Measurements from ENCODE around the gene YJEFN3. TPM values are rescaled to one million over a fixed set of nuclear protein-coding genes. Genes with fewer than 3 reads are reported as not detected.
A peak's percentile ranks its signal among the peaks of the same experiment; 100 is the strongest.

YJEFN3 gene
- total and polyA plus RNA-seq, 4 donors, result 0.77 to 4.7 (median 3.8) TPM

DNA sequence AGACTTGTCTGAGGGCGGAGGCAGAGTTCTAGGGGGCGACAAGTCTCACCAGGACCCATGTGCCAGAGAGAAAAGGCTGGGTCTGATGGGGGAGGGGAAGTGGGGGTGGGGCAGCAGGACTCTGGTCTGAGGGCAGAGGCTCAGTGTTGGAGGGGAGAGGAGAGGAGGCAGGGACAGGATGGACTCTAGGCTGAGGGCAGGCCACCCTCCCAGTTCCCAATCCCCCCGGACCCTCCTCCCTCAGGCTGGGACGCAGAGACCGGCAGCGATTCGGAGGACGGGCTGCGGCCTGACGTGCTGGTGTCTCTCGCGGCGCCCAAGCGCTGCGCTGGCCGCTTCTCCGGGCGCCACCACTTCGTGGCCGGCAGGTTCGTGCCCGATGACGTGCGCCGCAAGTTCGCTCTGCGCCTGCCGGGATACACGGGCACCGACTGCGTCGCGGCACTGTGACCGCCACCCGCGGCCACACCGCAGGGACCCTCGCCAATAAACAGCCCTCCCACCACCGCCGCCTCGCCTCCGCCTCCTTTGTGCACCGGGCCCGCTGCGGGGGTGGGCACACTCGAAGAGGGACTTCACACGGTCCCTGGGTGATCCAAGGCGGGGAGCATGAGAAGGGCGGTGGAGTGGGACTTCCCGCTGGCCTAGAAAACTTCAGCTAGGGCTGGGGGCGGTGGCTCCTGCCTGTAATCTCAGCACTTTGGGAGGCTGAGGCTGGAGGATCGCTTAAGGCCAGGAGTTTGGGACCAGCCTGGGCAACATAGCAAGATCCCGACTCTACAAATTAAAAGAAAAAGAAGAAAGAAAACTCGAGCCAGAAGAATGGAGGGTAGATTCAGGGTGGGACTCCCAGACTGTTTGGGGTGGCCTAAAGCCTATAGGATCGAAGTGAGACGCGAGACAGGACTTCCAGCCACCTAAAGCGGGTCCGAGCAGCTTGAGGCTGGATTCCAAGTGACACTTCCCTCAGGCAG is 8.7 kb downstream of the YJEFN3 start:
- ATAC-seq (ENCODE audit: insufficient read depth, low FRiP score) (no peak), DNase-seq (no peak)
- H3K4me1 ChIP-seq (ENCODE audit: control insufficient read depth in 5 of 5, insufficient read depth in 5 of 5, low read length in 5 of 5), result peaks cover 0 to 28% (median 6%) of the 10 kb centered on the region in 5 donors
- H3K27ac ChIP-seq (ENCODE audit: low read depth in 1 of 2, low read length in 1 of 2), result no peak overlapping the region
- H3K4me3 ChIP-seq, result no peak overlapping the region
- TF ChIP-seq, protein P1, sequence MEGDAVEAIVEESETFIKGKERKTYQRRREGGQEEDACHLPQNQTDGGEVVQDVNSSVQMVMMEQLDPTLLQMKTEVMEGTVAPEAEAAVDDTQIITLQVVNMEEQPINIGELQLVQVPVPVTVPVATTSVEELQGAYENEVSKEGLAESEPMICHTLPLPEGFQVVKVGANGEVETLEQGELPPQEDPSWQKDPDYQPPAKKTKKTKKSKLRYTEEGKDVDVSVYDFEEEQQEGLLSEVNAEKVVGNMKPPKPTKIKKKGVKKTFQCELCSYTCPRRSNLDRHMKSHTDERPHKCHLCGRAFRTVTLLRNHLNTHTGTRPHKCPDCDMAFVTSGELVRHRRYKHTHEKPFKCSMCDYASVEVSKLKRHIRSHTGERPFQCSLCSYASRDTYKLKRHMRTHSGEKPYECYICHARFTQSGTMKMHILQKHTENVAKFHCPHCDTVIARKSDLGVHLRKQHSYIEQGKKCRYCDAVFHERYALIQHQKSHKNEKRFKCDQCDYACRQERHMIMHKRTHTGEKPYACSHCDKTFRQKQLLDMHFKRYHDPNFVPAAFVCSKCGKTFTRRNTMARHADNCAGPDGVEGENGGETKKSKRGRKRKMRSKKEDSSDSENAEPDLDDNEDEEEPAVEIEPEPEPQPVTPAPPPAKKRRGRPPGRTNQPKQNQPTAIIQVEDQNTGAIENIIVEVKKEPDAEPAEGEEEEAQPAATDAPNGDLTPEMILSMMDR (IDR thresholded peaks at IDR 0.05; ENCODE audit: control extremely low read depth, extremely low read depth), result no peak
- peaks cover 0 to 7% (median 0%) of the 10 kb centered on the region in 4 donors for H3K9me3 ChIP-seq (ENCODE audit: control insufficient read depth in 4 of 4, insufficient read depth in 3 of 4, low read length in 3 of 4)
- no peak overlapping the region for H3K9ac ChIP-seq (ENCODE audit: insufficient read depth in 1 of 2, low read length in 2 of 2)
- 30 to 46% methylated on average over 48 to 59 of the region's 59 CpGs for WGBS, 2 donors
- H3K27me3 ChIP-seq (ENCODE audit: control insufficient read depth in 3 of 3, insufficient read depth in 3 of 3, low read length in 2 of 3), result peaks cover 6 to 47% (median 26%) of the 10 kb centered on the region in 3 donors
- peaks cover 0 to 1% (median 0%) of the 10 kb centered on the region in 4 donors for H3K36me3 ChIP-seq (ENCODE audit: control insufficient read depth in 4 of 4, insufficient read depth in 4 of 4, low read length in 4 of 4)

DNA sequence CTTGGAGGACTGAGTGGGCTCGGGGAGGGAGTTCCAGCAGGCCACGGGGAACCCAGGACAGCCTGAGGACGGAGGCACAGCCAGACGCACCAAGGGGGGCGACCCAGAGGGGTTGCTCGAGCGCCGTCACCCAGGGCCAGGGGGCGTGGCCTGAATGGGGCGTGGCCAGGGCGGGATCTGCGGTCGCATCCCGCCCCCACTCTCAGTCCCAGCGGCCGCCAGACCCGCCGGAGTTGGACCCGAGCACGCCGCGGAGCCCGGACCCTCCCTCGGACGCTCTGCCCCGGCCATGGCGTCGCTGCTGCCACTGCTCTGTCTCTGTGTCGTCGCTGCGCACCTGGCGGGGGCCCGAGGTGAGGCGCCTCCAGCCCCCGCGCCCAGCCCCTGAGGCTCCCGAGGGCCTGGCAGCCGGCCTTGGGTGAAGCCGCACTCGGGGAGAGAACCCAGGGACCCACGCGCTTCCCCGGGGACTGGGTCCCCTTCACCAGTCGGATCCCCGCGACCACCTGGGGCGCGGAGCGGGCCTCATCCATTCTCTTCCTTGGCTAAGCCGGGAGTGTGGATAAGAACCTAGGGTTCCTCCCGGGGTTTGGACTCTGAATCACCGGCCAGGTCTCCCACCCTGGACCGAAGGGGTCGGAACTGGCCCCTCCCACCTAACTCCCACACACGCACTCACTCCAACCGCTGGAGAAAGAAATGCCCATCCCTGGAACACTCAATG is 9.5 kb downstream of the YJEFN3 start, which contains the start of gene CILP2:
TSS of gene CILP2 (plus strand) at position 205 of the 724 bp plus-strand sequence. CDS start at position 290, 85 bp downstream.
- DNase-seq (peak; percentile 54 to 65 (median 59)), ATAC-seq (ENCODE audit: insufficient read depth, low FRiP score) (no peak)
- Histone ChIP-seq H3K9me3 (ENCODE audit: control insufficient read depth in 4 of 4, insufficient read depth in 3 of 4, low read length in 3 of 4) (peaks cover 0 to 7% (median 0%) of the 10 kb centered on the region in 4 donors), H3K27ac (ENCODE audit: low read depth in 1 of 2, low read length in 1 of 2) (no peak within 1 kb of the TSS), H3K9ac (ENCODE audit: insufficient read depth in 1 of 2, low read length in 2 of 2) (no peak within 1 kb of the TSS), H3K4me3 (no peak within 1 kb of the TSS), H3K4me1 (ENCODE audit: control insufficient read depth in 5 of 5, insufficient read depth in 5 of 5, low read length in 5 of 5) (peaks cover 0 to 26% (median 3%) of the 10 kb centered on the region in 5 donors), H3K36me3 (ENCODE audit: control insufficient read depth in 4 of 4, insufficient read depth in 4 of 4, low read length in 4 of 4) (peaks cover 0 to 1% (median 0%) of the 10 kb centered on the region in 4 donors), H3K27me3 (ENCODE audit: control insufficient read depth in 3 of 3, insufficient read depth in 3 of 3, low read length in 2 of 3) (peaks cover 6 to 47% (median 28%) of the 10 kb centered on the region in 3 donors)
- TF ChIP-seq, protein P1 (IDR thresholded peaks at IDR 0.05; ENCODE audit: control extremely low read depth, extremely low read depth), result no peak
- WGBS, 2 donors, result 4 to 5% methylated on average over 52 to 56 of the region's 56 CpGs

DNA sequence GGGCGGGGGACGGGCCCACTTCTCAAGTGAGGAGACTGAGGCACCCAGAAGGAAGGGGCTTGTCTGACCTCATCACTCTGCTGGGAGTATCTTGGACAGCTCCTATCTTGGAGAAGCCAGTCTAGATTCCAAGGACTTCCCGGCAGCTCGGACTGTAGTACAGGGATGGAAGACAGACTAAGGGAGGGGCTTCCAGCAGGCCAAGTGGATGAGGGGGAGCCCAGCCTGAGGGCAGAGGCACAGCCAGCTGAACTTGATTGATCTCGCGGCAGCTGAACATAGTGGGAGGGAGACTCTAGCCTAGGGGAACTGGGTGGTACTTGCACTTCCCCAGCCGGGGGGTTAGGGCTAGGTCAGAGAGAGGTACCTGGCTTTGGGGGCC is 10.1 kb downstream of the YJEFN3 start:
- Histone ChIP-seq H3K4me1 (ENCODE audit: control insufficient read depth in 5 of 5, insufficient read depth in 5 of 5, low read length in 5 of 5) (peaks cover 0 to 26% (median 3%) of the 10 kb centered on the region in 5 donors), H3K36me3 (ENCODE audit: control insufficient read depth in 4 of 4, insufficient read depth in 4 of 4, low read length in 4 of 4) (peaks cover 0 to 1% (median 0%) of the 10 kb centered on the region in 4 donors), H3K9ac (ENCODE audit: insufficient read depth in 1 of 2, low read length in 2 of 2) (no peak overlapping the region), H3K9me3 (ENCODE audit: control insufficient read depth in 4 of 4, insufficient read depth in 3 of 4, low read length in 3 of 4) (peaks cover 0 to 7% (median 0%) of the 10 kb centered on the region in 4 donors), H3K4me3 (no peak overlapping the region), H3K27ac (ENCODE audit: low read depth in 1 of 2, low read length in 1 of 2) (no peak overlapping the region), H3K27me3 (ENCODE audit: control insufficient read depth in 3 of 3, insufficient read depth in 3 of 3, low read length in 2 of 3) (peaks cover 6 to 47% (median 28%) of the 10 kb centered on the region in 3 donors)
- TF ChIP-seq, protein P1 (IDR thresholded peaks at IDR 0.05; ENCODE audit: control extremely low read depth, extremely low read depth), result no peak
- ATAC-seq (ENCODE audit: insufficient read depth, low FRiP score), result no peak
- WGBS, 2 donors, result 23 to 35% methylated on average over 7 of the region's 7 CpGs
- DNase-seq, result no peak
